MCF 10A (cell line): ENCODE measurements around the gene SLC9A3. TPM values are rescaled to one million over a fixed set of nuclear protein-coding genes. Genes with fewer than 3 reads are reported as not detected.

Experiments
- BruUV-seq: library from RNA; stranded (reverse); fragments of 400-500 nt; replicated peaks from 2 replicates; lab custom pipeline; 2021; lab: Mats Ljungman, UMichigan
- CTCF ChIA-PET: fragments of 300-600 bp; sonication (Branson Sonifier 250); formaldehyde crosslinking; extraction: SDS; loops from one replicate; lab custom pipeline; 2021; ENCODE audit warnings: antibody characterized with exemption, inconsistent platforms; lab: Yijun Ruan, JAX
- POLR2A ChIA-PET: fragments of 300-600, 350-650 bp; sonication (Branson Sonifier 250); formaldehyde crosslinking; extraction: SDS; loops from one replicate; lab custom pipeline; 2020; ENCODE audit warnings: antibody characterized with exemption, inconsistent platforms; lab: Yijun Ruan, JAX
- DNase-seq: peaks from one replicate; pipeline ENCODE4 v3.0.0-alpha.2; 2018; ENCODE audit not compliant: unreplicated experiment
- H3K27ac Mint-ChIP-seq: one replicate; pipeline ENCODE4 v1.8.0; 2022; ENCODE audit warnings: mild to moderate bottlenecking, low read depth, mixed read lengths; ENCODE audit not compliant: unreplicated experiment
- H3K27me3 Mint-ChIP-seq: one replicate; pipeline ENCODE4 v1.8.0; 2022; ENCODE audit warnings: mixed read lengths; ENCODE audit not compliant: insufficient read depth, unreplicated experiment
- H3K36me3 Mint-ChIP-seq: one replicate; pipeline ENCODE4 v1.8.0; 2022; ENCODE audit warnings: mild to moderate bottlenecking, moderate library complexity, mixed read lengths; ENCODE audit not compliant: insufficient read depth, unreplicated experiment
- H3K4me1 Mint-ChIP-seq: one replicate; pipeline ENCODE4 v1.8.0; 2022; ENCODE audit warnings: mixed read lengths; ENCODE audit not compliant: insufficient read depth, unreplicated experiment
- H3K4me3 Mint-ChIP-seq: one replicate; pipeline ENCODE4 v1.8.0; 2022; ENCODE audit warnings: mild to moderate bottlenecking, moderate library complexity, mixed read lengths; ENCODE audit not compliant: unreplicated experiment
- H3K9me3 Mint-ChIP-seq: one replicate; pipeline ENCODE4 v1.8.0; 2022; ENCODE audit warnings: mixed read lengths; ENCODE audit not compliant: unreplicated experiment
- intact Hi-C: fragments of 100-400 bp; cut with micrococcal nuclease; formaldehyde crosslinking; loops from 2 replicates; pipeline ENCODE4 v1.14.1; 2022
- total RNA-seq: library from RNA; stranded (reverse); gene quantifications from 2 replicates; pipeline ENCODE4 v1.2.3, GENCODE V29; 2022
- TF ChIP-seq, protein P1 (sequence below): fragments of 200-600 bp; IDR thresholded peaks from one replicate; pipeline ENCODE4 v1.8.0; 2022; ENCODE audit warnings: antibody characterized with exemption, mild to moderate bottlenecking; ENCODE audit not compliant: unreplicated experiment

SLC9A3 gene
- total RNA-seq, 1 experiment from 2014 or later = 1.0 TPM

GRCh38 chr5:441996-442334, 82.3 kb downstream of the SLC9A3 start:
- peaks cover 18% of the 10 kb centered on the region for H3K36me3 Mint-ChIP-seq
- no peaks in the 10 kb centered on the region for H3K9me3 Mint-ChIP-seq
- no TSS peak for BruUV-seq
- ChIA-PET CTCF (interaction anchor here (0.7 kb wide), 1 partner anchor 125 kb away, joined by 3 read pairs; no protein-coding TSS in a partner anchor), POLR2A (interaction anchor here (1.5 to 1.7 kb wide), 3 partner anchors 9 to 171 kb away, joined by 4 to 5 read pairs (median 5); partner anchors contain the start of gene PDCD6)
- no peaks in the 10 kb centered on the region for H3K27me3 Mint-ChIP-seq
- no peak for DNase-seq
- H3K27ac Mint-ChIP-seq = peak overlapping the region; percentile 69
- peak overlapping the region; percentile 91 for H3K4me3 Mint-ChIP-seq
- peaks cover 15% of the 10 kb centered on the region for H3K4me1 Mint-ChIP-seq
- TF ChIP-seq, protein P1, sequence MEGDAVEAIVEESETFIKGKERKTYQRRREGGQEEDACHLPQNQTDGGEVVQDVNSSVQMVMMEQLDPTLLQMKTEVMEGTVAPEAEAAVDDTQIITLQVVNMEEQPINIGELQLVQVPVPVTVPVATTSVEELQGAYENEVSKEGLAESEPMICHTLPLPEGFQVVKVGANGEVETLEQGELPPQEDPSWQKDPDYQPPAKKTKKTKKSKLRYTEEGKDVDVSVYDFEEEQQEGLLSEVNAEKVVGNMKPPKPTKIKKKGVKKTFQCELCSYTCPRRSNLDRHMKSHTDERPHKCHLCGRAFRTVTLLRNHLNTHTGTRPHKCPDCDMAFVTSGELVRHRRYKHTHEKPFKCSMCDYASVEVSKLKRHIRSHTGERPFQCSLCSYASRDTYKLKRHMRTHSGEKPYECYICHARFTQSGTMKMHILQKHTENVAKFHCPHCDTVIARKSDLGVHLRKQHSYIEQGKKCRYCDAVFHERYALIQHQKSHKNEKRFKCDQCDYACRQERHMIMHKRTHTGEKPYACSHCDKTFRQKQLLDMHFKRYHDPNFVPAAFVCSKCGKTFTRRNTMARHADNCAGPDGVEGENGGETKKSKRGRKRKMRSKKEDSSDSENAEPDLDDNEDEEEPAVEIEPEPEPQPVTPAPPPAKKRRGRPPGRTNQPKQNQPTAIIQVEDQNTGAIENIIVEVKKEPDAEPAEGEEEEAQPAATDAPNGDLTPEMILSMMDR = no peak
- intact Hi-C loops = loop anchor here (10.0 kb wide), 1 partner anchor 463 kb away; no protein-coding TSS in a partner anchor

- intact Hi-C loops = loop anchor here (10.0 kb wide), 1 partner anchor 464 kb away; no protein-coding TSS in a partner anchor
- H3K4me3 Mint-ChIP-seq = no peak overlapping the region
- no TSS peak for BruUV-seq
- H3K36me3 Mint-ChIP-seq = peaks cover 10% of the 10 kb centered on the region
- ChIA-PET POLR2A (interaction anchor here (1.6 kb wide), 1 partner anchor 11 kb away, joined by 5 read pairs; no protein-coding TSS in a partner anchor), CTCF (no interaction called here)
- TF ChIP-seq, protein P1 = no peak
- DNase-seq = no peak
- H3K4me1 Mint-ChIP-seq = peaks cover 10% of the 10 kb centered on the region
- H3K27ac Mint-ChIP-seq = no peak overlapping the region
- H3K9me3 Mint-ChIP-seq = no peaks in the 10 kb centered on the region
- no peaks in the 10 kb centered on the region for H3K27me3 Mint-ChIP-seq
These were observed 83.6 kb downstream of the SLC9A3 start for GRCh38 chr5:440401-441201.

DNA sequence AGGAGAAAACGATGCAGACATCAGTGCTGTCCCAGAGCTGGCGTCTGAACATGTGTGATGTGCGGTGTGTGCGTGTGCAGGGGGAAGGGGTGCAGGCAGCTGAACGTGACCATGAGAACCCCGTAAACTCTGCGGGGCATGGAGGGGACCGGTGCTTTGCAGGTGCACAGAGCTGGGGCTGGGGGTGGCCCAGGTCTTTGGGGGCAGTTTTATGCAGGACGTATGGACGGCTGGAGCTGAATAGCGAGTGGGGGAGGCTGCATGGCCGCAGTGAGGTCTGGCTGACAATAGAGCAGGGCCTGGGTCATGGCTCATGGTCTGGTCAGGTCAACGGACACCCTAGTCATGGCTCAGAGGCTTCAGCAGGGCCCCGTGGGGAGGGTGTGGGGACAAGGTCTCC, 84.6 kb downstream of the SLC9A3 start:
- BruUV-seq = no TSS peak
- Mint-ChIP-seq H3K27ac (no peak overlapping the region), H3K4me3 (no peak overlapping the region), H3K36me3 (peaks cover 3% of the 10 kb centered on the region), H3K4me1 (peaks cover 5% of the 10 kb centered on the region), H3K27me3 (no peaks in the 10 kb centered on the region), H3K9me3 (no peaks in the 10 kb centered on the region)
- ChIA-PET POLR2A (no interaction called here), CTCF (interaction anchor here (0.6 to 1.1 kb wide), 2 partner anchors 31 to 33 kb away, joined by 3 read pairs; no protein-coding TSS in a partner anchor)
- no peak for DNase-seq
- intact Hi-C loops = loop anchor here (10.0 kb wide), 1 partner anchor 465 kb away; no protein-coding TSS in a partner anchor
- TF ChIP-seq, protein P1 = no peak

- CTCF ChIA-PET = interaction anchor here (0.6 to 1.1 kb wide), 3 partner anchors 9 to 33 kb away, joined by 3 read pairs; no protein-coding TSS in a partner anchor
- Mint-ChIP-seq H3K9me3 (no peaks in the 10 kb centered on the region), H3K27ac (no peak overlapping the region), H3K27me3 (no peaks in the 10 kb centered on the region), H3K36me3 (no peaks in the 10 kb centered on the region), H3K4me1 (peaks cover under 1% of the 10 kb centered on the region), H3K4me3 (no peak overlapping the region)
- POLR2A ChIA-PET = no interaction called here
- BruUV-seq = no TSS peak
- TF ChIP-seq, protein P1 = no peak
- intact Hi-C loops = no loop called here
- no peak for DNase-seq
These were observed 85.1 kb downstream of the SLC9A3 start for GRCh38 chr5:439181-439580.
